OCI-LY7 (cell line): ENCODE results near the gene C1orf159. TPM values are rescaled to one million over a fixed set of nuclear protein-coding genes. Genes with fewer than 3 reads are reported as not detected.

Source experiments
- BruUV-seq: library from RNA; stranded (reverse); fragments of 400-500 nt; replicated peaks from 2 replicates; lab custom pipeline; 2021; lab: Mats Ljungman, UMichigan
- CTCF ChIA-PET: fragments of 300-600 bp; sonication (Branson Sonifier 250); formaldehyde crosslinking; loops from one replicate; lab custom pipeline; 2022; ENCODE audit warnings: antibody characterized with exemption; ENCODE audit not compliant: unreplicated experiment; lab: Charles Lee
- POLR2A ChIA-PET: fragments of 300-600 bp; sonication (Branson Sonifier 250); formaldehyde crosslinking; loops from one replicate; lab custom pipeline; 2022; ENCODE audit warnings: antibody characterized with exemption; lab: Charles Lee
- DNase-seq: peaks from one replicate; pipeline ENCODE4 v3.0.0-alpha.2; 2015; ENCODE audit warnings: low spot score
- H2AFZ ChIP-seq: fragments of 200-600 bp; sonication (generic), shearing (Covaris generic); 2 replicates; pipeline ENCODE4 v1.6.1; 2014; ENCODE audit warnings: mild to moderate bottlenecking, antibody characterized with exemption, low read length, moderate library complexity
- H3K27ac ChIP-seq: fragments of 200-600 bp; sonication (generic); 2 replicates; pipeline ENCODE4 v1.5.1; 2014; ENCODE audit warnings: mixed run types, low read depth, mild to moderate bottlenecking, moderate library complexity, low read length, inconsistent platforms; ENCODE audit not compliant: poor library complexity, severe bottlenecking
- H3K36me3 ChIP-seq: fragments of 200-600 bp; sonication (generic); 2 replicates; pipeline ENCODE4 v1.6.1; 2014; ENCODE audit warnings: mild to moderate bottlenecking, antibody characterized with exemption, low read length, moderate library complexity, mixed read lengths; ENCODE audit not compliant: insufficient read depth
- H3K4me1 ChIP-seq: fragments of 200-600 bp; sonication (generic); 2 replicates; pipeline ENCODE4 v1.5.1; 2014; ENCODE audit warnings: mild to moderate bottlenecking, low read length; ENCODE audit not compliant: insufficient read depth, poor library complexity, severe bottlenecking
- H3K4me2 ChIP-seq: fragments of 200-600 bp; sonication (generic); 2 replicates; pipeline ENCODE4 v1.6.1; 2014; ENCODE audit warnings: mild to moderate bottlenecking, low read length
- H3K4me3 ChIP-seq: fragments of 200-600 bp; sonication (generic); 2 replicates; pipeline ENCODE4 v1.5.1; 2014; ENCODE audit warnings: mild to moderate bottlenecking, low read depth, low read length; ENCODE audit not compliant: poor library complexity, severe bottlenecking
- H3K79me2 ChIP-seq: fragments of 200-600 bp; sonication (generic); 2 replicates; pipeline ENCODE4 v1.6.1; 2016; ENCODE audit warnings: low read depth, mild to moderate bottlenecking, low read length, moderate library complexity, mixed read lengths; ENCODE audit not compliant: insufficient read depth
- H3K9me2 ChIP-seq: fragments of 200-600 bp; sonication (generic); 2 replicates; pipeline ENCODE4 v1.6.1; 2016; ENCODE audit warnings: mild to moderate bottlenecking, low read length, mixed read lengths; ENCODE audit not compliant: insufficient read depth
- H3K9me3 ChIP-seq: fragments of 200-600 bp; sonication (generic); 2 replicates; pipeline ENCODE4 v1.6.1; 2014; ENCODE audit warnings: mild to moderate bottlenecking, mixed run types, low read length, mixed read lengths
- H4K20me1 ChIP-seq: fragments of 200-600 bp; sonication (generic); 2 replicates; pipeline ENCODE4 v1.6.1; 2014; ENCODE audit warnings: mild to moderate bottlenecking, antibody characterized with exemption, low read length, moderate library complexity, mixed read lengths; ENCODE audit not compliant: insufficient read depth
- CTCF ChIP-seq: fragments of 200-600 bp; sonication (generic); conservative IDR thresholded peaks from 2 replicates; pipeline ENCODE4 v1.5.1; 2014; ENCODE audit warnings: mild to moderate bottlenecking, antibody characterized with exemption, low read length, moderate library complexity, mixed read lengths
- EZH2phosphoT487 ChIP-seq: fragments of 200-600 bp; sonication (generic); IDR thresholded peaks from 2 replicates; pipeline ENCODE4 v1.6.1; 2018; ENCODE audit warnings: low read depth, borderline replicate concordance, mild to moderate bottlenecking, mixed run types, antibody characterized with exemption, low read length, moderate library complexity, mixed read lengths
- intact Hi-C: fragments of 100-400 bp; cut with micrococcal nuclease; formaldehyde crosslinking; loops from one replicate; pipeline ENCODE4 v1.10.0; 2022; ENCODE audit not compliant: unreplicated experiment
- total RNA-seq, 2 experiments: library from RNA; depleted of rRNA in 1 of 2; stranded (reverse); fragments of >200 nt in 1 of 2; shearing (Covaris generic) in 1 of 2; gene quantifications; 2 replicates each; pipeline ENCODE4 v1.2.3, GENCODE V29; 2014 to 2022

C1orf159 gene
- total RNA-seq, 2 experiments from 2014 or later: 24.5 to 27.6 TPM

- intact Hi-C loops: no loop called here
- H3K9me3 ChIP-seq: peaks cover 7% of the 10 kb centered on the region; the same call in 1 of the 2 replicates
- DNase-seq: no peak
- no peak overlapping the region for H3K4me3 ChIP-seq
- H3K36me3 ChIP-seq: peaks cover 23% of the 10 kb centered on the region
- H3K79me2 ChIP-seq: 0 out of 2 replicates have a peak, but pooled peaks cover 4% of the 10 kb centered on the region
- H4K20me1 ChIP-seq: no peaks in the 10 kb centered on the region
- H3K4me2 ChIP-seq: no peak overlapping the region
- CTCF ChIA-PET: no interaction called here
- no TSS peak for BruUV-seq
- no peaks in the 10 kb centered on the region for H3K9me2 ChIP-seq
- TF ChIP-seq CTCF (no peak), EZH2phosphoT487 (no peak)
- POLR2A ChIA-PET: no interaction called here
- H3K4me1 ChIP-seq: peaks cover 5% of the 10 kb centered on the region
- no peak overlapping the region for H3K27ac ChIP-seq
- no peak overlapping the region for H2AFZ ChIP-seq
Observed at GRCh38 chr1:1111516-1112236, 4.2 kb downstream of the C1orf159 start.

GRCh38 chr1:1110561-1110971, 5.3 kb downstream of the C1orf159 start:
- peaks cover 7% of the 10 kb centered on the region; the same call in 1 of the 2 replicates for H3K9me3 ChIP-seq
- BruUV-seq: no TSS peak
- intact Hi-C loops: no loop called here
- H3K4me3 ChIP-seq: no peak overlapping the region
- no peak overlapping the region for H3K4me2 ChIP-seq
- H3K36me3 ChIP-seq: peaks cover 23% of the 10 kb centered on the region
- H3K9me2 ChIP-seq: no peaks in the 10 kb centered on the region
- DNase-seq: no peak
- POLR2A ChIA-PET: no interaction called here
- H2AFZ ChIP-seq: no peak overlapping the region
- peaks cover 5% of the 10 kb centered on the region for H3K4me1 ChIP-seq
- no peak for TF ChIP-seq EZH2phosphoT487
- no peak for TF ChIP-seq CTCF
- H4K20me1 ChIP-seq: no peaks in the 10 kb centered on the region
- H3K27ac ChIP-seq: no peak overlapping the region
- 0 out of 2 replicates have a peak, but pooled peaks cover 4% of the 10 kb centered on the region for H3K79me2 ChIP-seq
- CTCF ChIA-PET: interaction anchor here (0.6 kb wide), 1 partner anchor 1522 kb away, joined by 4 read pairs; no protein-coding TSS in a partner anchor

GRCh38 chr1:1109743-1110142, 6.1 kb downstream of the C1orf159 start:
- BruUV-seq: no TSS peak
- no peak overlapping the region for H3K4me3 ChIP-seq
- DNase-seq: no peak
- POLR2A ChIA-PET: no interaction called here
- H3K36me3 ChIP-seq: peaks cover 23% of the 10 kb centered on the region
- H3K9me3 ChIP-seq: peaks cover 7% of the 10 kb centered on the region; the same call in 1 of the 2 replicates
- CTCF ChIA-PET: no interaction called here
- no peak overlapping the region for H3K27ac ChIP-seq
- H2AFZ ChIP-seq: no peak overlapping the region
- H4K20me1 ChIP-seq: no peaks in the 10 kb centered on the region
- no peak overlapping the region for H3K4me2 ChIP-seq
- intact Hi-C loops: no loop called here
- H3K4me1 ChIP-seq: no peaks in the 10 kb centered on the region
- H3K9me2 ChIP-seq: no peaks in the 10 kb centered on the region
- no peak for TF ChIP-seq EZH2phosphoT487
- TF ChIP-seq CTCF: no peak
- H3K79me2 ChIP-seq: no peaks in the 10 kb centered on the region
